GM12878 (cell line): ENCODE data around the gene RGS6. TPM values are rescaled to one million over a fixed set of nuclear protein-coding genes. Genes with fewer than 3 reads are reported as not detected.

ENCODE experiments used
- ATAC-seq: fragments of 200-7000 bp; cut with Tn5 transposase; 3 replicates; pipeline ENCODE4 v1.9.1; 2020; ENCODE audit warnings: mild to moderate bottlenecking, moderate library complexity
- BruUV-seq: library from RNA; stranded (reverse); fragments of 400-500 nt; replicated peaks from 2 replicates; lab custom pipeline; 2021; lab: Mats Ljungman, UMichigan
- CTCF ChIA-PET: fragments of 300-600 bp; sonication (Branson Sonifier 250); formaldehyde crosslinking; extraction: SDS; loops from one replicate; lab custom pipeline; 2021; ENCODE audit warnings: inconsistent platforms; lab: Yijun Ruan, JAX
- POLR2A ChIA-PET: fragments of 350-600 bp; formaldehyde crosslinking; extraction: SDS; loops from one replicate; lab custom pipeline; 2021; ENCODE audit warnings: inconsistent platforms; lab: Charles Lee
- RAD21 ChIA-PET: fragments of 300-600 bp; sonication (Branson Sonifier 250); formaldehyde crosslinking; loops from one replicate; lab custom pipeline; 2023; ENCODE audit warnings: antibody characterized with exemption; ENCODE audit not compliant: unreplicated experiment; lab: Charles Lee
- SMC1A ChIA-PET: fragments of 300-600 bp; sonication (Branson Sonifier 250); formaldehyde crosslinking; loops from one replicate; lab custom pipeline; 2023; ENCODE audit not compliant: unreplicated experiment, uncharacterized antibody; lab: Charles Lee
- DNase-seq: peaks from one replicate; pipeline ENCODE4 v3.0.0-alpha.2; 2011; ENCODE audit warnings: low read depth, low spot score
- FAIRE-seq: peaks from 3 replicates; lab custom pipeline; 2011; peaks lifted over from hg19 to GRCh38; lab: Jason Lieb, UNC
- H2AFZ ChIP-seq: 2 replicates; pipeline ENCODE4 v1.6.0; 2011; ENCODE audit warnings: low read depth, low read length, control low read depth; ENCODE audit not compliant: control insufficient read depth
- H3K27ac ChIP-seq: 2 replicates; pipeline ENCODE4 v1.5.1; 2011; ENCODE audit warnings: control low read depth; ENCODE audit not compliant: control insufficient read depth, insufficient read depth
- H3K27me3 ChIP-seq, 2 experiments: replicated peaks in 1 of 2; 2 replicates each; pipeline versions ENCODE4 v1.6.0 to v1.6.1; 2011; ENCODE audit warnings: low read length in 1 of 2; ENCODE audit not compliant: control insufficient read depth in 2 of 2, insufficient read depth in 2 of 2
- H3K36me3 ChIP-seq, 2 experiments: 2 replicates each; pipeline ENCODE4 v1.5.1; 2011; ENCODE audit warnings: low read length in 1 of 2; ENCODE audit not compliant: control insufficient read depth in 2 of 2, insufficient read depth in 2 of 2
- H3K4me1 ChIP-seq: 2 replicates; pipeline ENCODE4 v1.6.1; 2011; ENCODE audit warnings: mild to moderate bottlenecking, low read length, moderate library complexity, mixed read lengths; ENCODE audit not compliant: control insufficient read depth, insufficient read depth
- H3K4me2 ChIP-seq: 2 replicates; pipeline ENCODE4 v1.6.0; 2011; ENCODE audit warnings: control low read depth; ENCODE audit not compliant: control insufficient read depth, insufficient read depth
- H3K4me3 ChIP-seq: fragments of 200-600 bp; sonication (generic); 2 replicates; pipeline ENCODE4 v1.5.1; 2016
- H3K79me2 ChIP-seq: 2 replicates; pipeline ENCODE4 v1.6.0; 2011; ENCODE audit warnings: low read length; ENCODE audit not compliant: control insufficient read depth, insufficient read depth
- H3K9ac ChIP-seq: 2 replicates; pipeline ENCODE4 v1.8.0; 2011; ENCODE audit warnings: low read length, control low read depth, mixed read lengths; ENCODE audit not compliant: control insufficient read depth, insufficient read depth
- H3K9me3 ChIP-seq: replicated peaks from 3 replicates; pipeline ENCODE4 v1.5.1; 2011; ENCODE audit warnings: mild to moderate bottlenecking, low read length; ENCODE audit not compliant: control insufficient read depth, insufficient read depth
- H4K20me1 ChIP-seq: 2 replicates; pipeline ENCODE4 v1.6.0; 2011; ENCODE audit not compliant: control insufficient read depth, insufficient read depth
- BACH1 ChIP-seq: fragments of 450-650 bp; IDR thresholded peaks from 2 replicates; pipeline ENCODE4 v1.6.1; 2017; ENCODE audit warnings: mild to moderate bottlenecking, borderline replicate concordance
- BMI1 ChIP-seq: fragments of 450-650 bp; IDR thresholded peaks from 2 replicates; pipeline ENCODE4 v1.6.1; 2016; ENCODE audit warnings: mild to moderate bottlenecking, moderate library complexity, borderline replicate concordance
- CHD2 ChIP-seq: IDR thresholded peaks from 2 replicates; pipeline ENCODE4 v1.6.1; 2011; ENCODE audit warnings: low read depth, low read length, improper control_type of control experiment, borderline replicate concordance
- ESRRA ChIP-seq: IDR thresholded peaks from 2 replicates; pipeline ENCODE4 v1.6.1; 2012; ENCODE audit warnings: mild to moderate bottlenecking, low read length, improper control_type of control experiment
- FOXK2 ChIP-seq: fragments of 450-650 bp; IDR thresholded peaks from 2 replicates; pipeline ENCODE4 v1.6.1; 2017; ENCODE audit warnings: mild to moderate bottlenecking, moderate library complexity
- HDAC2 ChIP-seq: fragments of 200-600 bp; sonication (generic); IDR thresholded peaks from 2 replicates; pipeline ENCODE4 v1.6.1; 2017
- IKZF2 ChIP-seq, 2 experiments: fragments of 450-650 bp; IDR thresholded peaks; 2 replicates each; pipeline ENCODE4 v1.6.1; 2017; ENCODE audit warnings: mild to moderate bottlenecking in 2 of 2, moderate library complexity in 2 of 2
- NR2C1 ChIP-seq: fragments of 450-650 bp; IDR thresholded peaks from 2 replicates; pipeline ENCODE4 v1.6.1; 2017; ENCODE audit warnings: antibody characterized with exemption, mild to moderate bottlenecking, moderate library complexity
- POLR2A ChIP-seq: IDR thresholded peaks from 2 replicates; pipeline ENCODE4 v1.6.1; 2011; ENCODE audit warnings: low read depth, mild to moderate bottlenecking, low read length
- POLR2AphosphoS2 ChIP-seq: IDR thresholded peaks from 2 replicates; pipeline ENCODE4 v1.6.1; 2011; ENCODE audit warnings: low read depth, mild to moderate bottlenecking, low read length, improper control_type of control experiment, moderate library complexity
- SPI1 ChIP-seq: IDR thresholded peaks from 2 replicates; pipeline ENCODE4 v1.6.1; 2011; ENCODE audit warnings: low read depth, mild to moderate bottlenecking, low read length, moderate library complexity, borderline replicate concordance; ENCODE audit not compliant: insufficient read depth
- TAF1 ChIP-seq: IDR thresholded peaks from 2 replicates; pipeline ENCODE4 v1.6.1; 2011; ENCODE audit warnings: mild to moderate bottlenecking, low read depth, low read length, borderline replicate concordance
- WRNIP1 ChIP-seq: IDR thresholded peaks from 2 replicates; pipeline ENCODE4 v1.6.1; 2011; ENCODE audit warnings: low read depth, low read length, improper control_type of control experiment, borderline replicate concordance
- ZNF274 ChIP-seq: IDR thresholded peaks from one replicate; pipeline ENCODE4 v1.8.0; 2011; ENCODE audit not compliant: insufficient read length, insufficient read depth
- WGBS: methylation state at CpG from one replicate; pipeline ENCODE4 v1.1.6; 2016; ENCODE audit warnings: low lambda C conversion rate; ENCODE audit not compliant: insufficient replicate concordance, insufficient coverage; ENCODE audit errors: missing lambda C conversion rate; 5-methylcytosine and 5-hydroxymethylcytosine counted together
- in situ Hi-C: fragments of 300-500 bp; cut with MboI; formaldehyde crosslinking; loops from 9 replicates; pipeline ENCODE4 v1.14.3; 2018; ENCODE audit warnings: mixed read lengths
- intact Hi-C: fragments of 100-400 bp; cut with micrococcal nuclease; formaldehyde crosslinking; loops from one replicate; pipeline ENCODE4 v1.14.2; 2022; ENCODE audit not compliant: unreplicated experiment
- polyA plus RNA-seq, 11 experiments: library from polyadenylated mRNA; depleted of rRNA in 4 of 11; unstranded in 6 of 11; stranded (reverse) in 5 of 11; fragments of >200 nt; fragmentation: Nextera tagmentation in 4 of 11; fragmentation: Illumina TruSeq in 1 of 11; extraction: Ambion mirVana in 4 of 11; extraction: Trizol in 1 of 11; gene quantifications; 1 replicate in 1 of 11; 2 replicates in 10 of 11; pipeline versions ENCODE4 v1.2.1 to v1.2.3, GENCODE V29; 2011 to 2016; ENCODE audit warnings: inconsistent platforms in 2 of 11, missing spikeins in 2 of 11, low read depth in 1 of 11
- total RNA-seq, 4 experiments: library from RNA; depleted of rRNA in 3 of 4; stranded (reverse); fragments of >200 nt in 3 of 4; fragmentation: Illumina TruSeq in 1 of 4; extraction: Trizol in 1 of 4; gene quantifications; 2 replicates each; pipeline versions ENCODE4 v1.2.1 to v1.2.3, GENCODE V29; 2013 to 2021
- TF ChIP-seq, protein P1 (sequence below): IDR thresholded peaks from 2 replicates; pipeline ENCODE4 v1.6.1; 2012; ENCODE audit warnings: low read depth, low read length, improper control_type of control experiment
- TF ChIP-seq, protein P2 (sequence below): fragments of 450-650 bp; IDR thresholded peaks from 2 replicates; pipeline ENCODE4 v1.6.1; 2017; ENCODE audit warnings: low read depth, mild to moderate bottlenecking, moderate library complexity

RGS6 gene
- total and polyA plus RNA-seq, 10 of the 15 experiments (the other 5 are each of a cell fraction or from before 2014, with no cell fraction given), result 3.9 to 18.1 (median 12.4) TPM

DNA sequence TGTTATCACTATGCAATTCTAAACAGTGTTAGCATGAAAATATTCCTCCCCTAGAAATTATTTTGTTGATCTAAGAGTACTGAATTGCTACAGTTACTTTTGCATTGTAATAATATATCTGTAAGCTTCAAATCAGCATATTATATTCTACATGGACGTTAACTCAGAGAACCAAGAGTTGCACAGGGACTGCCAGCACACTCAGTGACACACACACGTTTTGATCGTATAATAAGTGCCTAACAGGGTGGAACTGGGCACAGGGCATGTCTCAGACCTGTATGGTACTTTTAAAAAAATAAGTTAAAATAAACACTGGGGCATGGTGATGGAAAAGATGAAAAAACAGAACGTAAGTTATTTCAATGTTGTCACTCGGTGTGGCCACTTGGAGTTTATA is 451.6 kb downstream of the RGS6 start (continued):
- TF ChIP-seq, protein P1, sequence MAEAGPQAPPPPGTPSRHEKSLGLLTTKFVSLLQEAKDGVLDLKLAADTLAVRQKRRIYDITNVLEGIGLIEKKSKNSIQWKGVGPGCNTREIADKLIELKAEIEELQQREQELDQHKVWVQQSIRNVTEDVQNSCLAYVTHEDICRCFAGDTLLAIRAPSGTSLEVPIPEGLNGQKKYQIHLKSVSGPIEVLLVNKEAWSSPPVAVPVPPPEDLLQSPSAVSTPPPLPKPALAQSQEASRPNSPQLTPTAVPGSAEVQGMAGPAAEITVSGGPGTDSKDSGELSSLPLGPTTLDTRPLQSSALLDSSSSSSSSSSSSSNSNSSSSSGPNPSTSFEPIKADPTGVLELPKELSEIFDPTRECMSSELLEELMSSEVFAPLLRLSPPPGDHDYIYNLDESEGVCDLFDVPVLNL, result no peak
- TF ChIP-seq HDAC2, result no peak
- no peak for TF ChIP-seq BACH1
- no peak for TF ChIP-seq POLR2A
- no peak for TF ChIP-seq CHD2

DNA sequence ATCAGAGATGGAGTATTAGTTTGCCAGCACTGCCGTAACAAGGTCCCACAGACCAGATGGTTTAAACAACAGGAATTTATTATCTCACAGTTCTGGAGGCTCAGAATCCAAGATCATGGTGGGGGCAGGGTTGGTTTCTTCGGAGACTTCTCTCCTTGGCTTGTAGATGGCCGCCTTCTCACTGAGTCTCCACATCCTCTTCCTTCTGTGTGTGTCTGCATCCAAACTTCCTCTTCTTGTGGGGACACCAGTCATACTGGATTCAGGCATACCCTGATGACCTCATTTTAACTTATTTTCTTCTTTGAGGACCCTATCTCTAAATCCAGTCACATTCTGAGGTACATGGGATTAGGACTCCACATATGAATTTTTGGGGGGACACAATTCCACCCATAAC is 455.5 kb downstream of the RGS6 start:
- no peak overlapping the region for H2AFZ ChIP-seq
- DNase-seq (no peak), FAIRE-seq (no peak)
- H3K27me3 ChIP-seq, result no peaks in the 10 kb centered on the region; a peak in 1 of 4 replicates
- no peaks in the 10 kb centered on the region for H3K36me3 ChIP-seq
- H3K79me2 ChIP-seq, result no peaks in the 10 kb centered on the region
- no peak overlapping the region for H3K9ac ChIP-seq
- ChIA-PET POLR2A (no interaction called here), CTCF (no interaction called here)
- intact Hi-C loops, result no loop called here
- H3K4me3 ChIP-seq, result no peak overlapping the region
- TF ChIP-seq WRNIP1 (no peak), SPI1 (no peak), BMI1 (no peak), IKZF2 (IDR thresholded peaks at IDR 0.05) (no peak), NR2C1 (no peak), TAF1 (no peak), ESRRA (no peak), FOXK2 (no peak), ZNF274 (no peak), POLR2AphosphoS2 (no peak)
- TF ChIP-seq, protein P2, sequence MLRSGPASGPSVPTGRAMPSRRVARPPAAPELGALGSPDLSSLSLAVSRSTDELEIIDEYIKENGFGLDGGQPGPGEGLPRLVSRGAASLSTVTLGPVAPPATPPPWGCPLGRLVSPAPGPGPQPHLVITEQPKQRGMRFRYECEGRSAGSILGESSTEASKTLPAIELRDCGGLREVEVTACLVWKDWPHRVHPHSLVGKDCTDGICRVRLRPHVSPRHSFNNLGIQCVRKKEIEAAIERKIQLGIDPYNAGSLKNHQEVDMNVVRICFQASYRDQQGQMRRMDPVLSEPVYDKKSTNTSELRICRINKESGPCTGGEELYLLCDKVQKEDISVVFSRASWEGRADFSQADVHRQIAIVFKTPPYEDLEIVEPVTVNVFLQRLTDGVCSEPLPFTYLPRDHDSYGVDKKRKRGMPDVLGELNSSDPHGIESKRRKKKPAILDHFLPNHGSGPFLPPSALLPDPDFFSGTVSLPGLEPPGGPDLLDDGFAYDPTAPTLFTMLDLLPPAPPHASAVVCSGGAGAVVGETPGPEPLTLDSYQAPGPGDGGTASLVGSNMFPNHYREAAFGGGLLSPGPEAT, result no peak
- TF ChIP-seq, all 136 proteins: peak for 0
- Histone ChIP-seq H3K27ac (no peak overlapping the region), H3K4me2 (no peak overlapping the region), H3K9me3 (no peaks in the 10 kb centered on the region; the same call in 2 of the 3 replicates), H3K4me1 (no peaks in the 10 kb centered on the region), H4K20me1 (no peaks in the 10 kb centered on the region)
- ChIA-PET SMC1A (interaction anchor here (1.1 kb wide), 1 partner anchor 36 kb away, joined by 3 read pairs; no protein-coding TSS in a partner anchor), RAD21 (interaction anchor here (0.5 kb wide), 1 partner anchor 17 kb away, joined by 3 read pairs; no protein-coding TSS in a partner anchor)
- in situ Hi-C loops, result no loop called here
- BruUV-seq, result no TSS peak
- WGBS, result 36% methylated on average over 3 of the region's 3 CpGs
- ATAC-seq, result no peak
